Ishikawa (cell line): ENCODE results near the gene C2orf92.

Experiments
- CEBPB ChIP-seq: IDR thresholded peaks from 2 replicates; pipeline ENCODE4 v1.6.1; 2012
- CREB1 ChIP-seq: IDR thresholded peaks from 2 replicates; pipeline ENCODE4 v1.6.1; 2012; ENCODE audit warnings: low read depth
- EGR1 ChIP-seq: IDR thresholded peaks from 2 replicates; pipeline ENCODE4 v1.6.1; 2012
- EP300 ChIP-seq: IDR thresholded peaks from 2 replicates; pipeline ENCODE4 v1.6.1; 2012; ENCODE audit warnings: borderline replicate concordance
- FOXM1 ChIP-seq: IDR thresholded peaks from 2 replicates; pipeline ENCODE4 v1.6.1; 2012; ENCODE audit warnings: low read depth, borderline replicate concordance
- NFIC ChIP-seq: IDR thresholded peaks from 2 replicates; pipeline ENCODE4 v1.6.1; 2012
- RAD21 ChIP-seq: IDR thresholded peaks from 2 replicates; pipeline ENCODE4 v1.6.1; 2012; ENCODE audit warnings: low read depth
- TAF1 ChIP-seq: IDR thresholded peaks from 2 replicates; pipeline ENCODE4 v1.6.1; 2012; ENCODE audit warnings: low read depth, mild to moderate bottlenecking
- TCF12 ChIP-seq: IDR thresholded peaks from 2 replicates; pipeline ENCODE4 v1.6.1; 2012; ENCODE audit warnings: low read depth
- TEAD4 ChIP-seq: IDR thresholded peaks from 2 replicates; pipeline ENCODE4 v1.6.1; 2012
- USF1 ChIP-seq: IDR thresholded peaks from 2 replicates; pipeline ENCODE4 v1.6.1; 2012
- YY1 ChIP-seq: IDR thresholded peaks from 2 replicates; pipeline ENCODE4 v1.6.1; 2012; ENCODE audit warnings: low read depth
- ZBTB7A ChIP-seq: IDR thresholded peaks from 2 replicates; pipeline ENCODE4 v1.6.1; 2012; ENCODE audit warnings: low read depth
- TF ChIP-seq, protein P1 (sequence below): IDR thresholded peaks from 2 replicates; pipeline ENCODE4 v1.6.1; 2012; ENCODE audit warnings: low read depth, mild to moderate bottlenecking
- TF ChIP-seq, protein P2 (sequence below): IDR thresholded peaks from 2 replicates; pipeline ENCODE4 v1.6.1; 2012

Gene C2orf92

DNA sequence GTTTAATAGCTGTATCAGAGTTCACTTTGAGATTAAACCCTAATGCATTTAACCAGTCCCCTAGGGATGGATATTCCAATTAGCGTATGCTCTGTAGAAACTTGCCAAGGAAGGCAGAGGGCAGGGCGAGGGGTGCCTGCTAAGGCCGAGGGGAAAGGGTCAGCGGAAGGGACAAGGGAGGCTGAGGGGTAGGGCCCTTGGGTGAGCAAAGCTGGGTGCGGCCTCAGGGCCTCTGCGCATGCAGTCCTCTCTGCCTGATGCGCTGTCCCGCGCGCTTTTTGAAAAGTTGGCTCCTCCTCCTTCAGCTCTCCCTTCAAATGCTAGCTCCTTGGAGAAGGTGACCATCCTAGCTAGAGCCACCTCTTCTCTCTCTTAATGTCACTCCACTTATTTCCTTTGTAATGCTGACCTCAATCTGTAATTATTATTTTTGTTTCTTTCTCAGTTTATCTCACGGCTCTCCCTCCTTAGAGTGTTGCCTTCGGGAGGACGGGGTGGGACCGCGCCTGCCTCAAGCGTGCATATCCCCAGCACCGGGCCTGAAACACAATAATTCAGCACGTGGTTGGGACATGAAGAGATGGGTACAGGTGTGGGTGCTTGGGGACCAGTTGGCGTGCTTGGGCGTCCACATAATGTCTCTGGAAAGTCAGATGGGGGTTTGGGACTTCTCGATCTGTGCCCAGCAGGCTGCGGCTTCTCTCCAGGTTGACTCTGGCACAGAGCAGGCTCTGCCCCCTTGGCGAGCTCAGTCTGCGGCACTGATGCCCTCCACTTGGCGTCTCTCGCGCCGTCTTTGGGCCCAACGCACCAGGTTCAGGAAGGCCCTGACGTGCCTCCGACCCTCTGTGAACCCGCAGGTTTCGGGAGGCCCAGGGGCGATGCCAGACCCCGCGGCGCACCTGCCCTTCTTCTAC is 53.9 kb downstream of the C2orf92 start:
- TF ChIP-seq ZBTB7A (no peak), EP300 (no peak), FOXM1 (no peak), CEBPB (no peak), NFIC (no peak)

GRCh38 chr2:97724073-97724410 is 54.5 kb downstream of the C2orf92 start:
- TF ChIP-seq, protein P1, sequence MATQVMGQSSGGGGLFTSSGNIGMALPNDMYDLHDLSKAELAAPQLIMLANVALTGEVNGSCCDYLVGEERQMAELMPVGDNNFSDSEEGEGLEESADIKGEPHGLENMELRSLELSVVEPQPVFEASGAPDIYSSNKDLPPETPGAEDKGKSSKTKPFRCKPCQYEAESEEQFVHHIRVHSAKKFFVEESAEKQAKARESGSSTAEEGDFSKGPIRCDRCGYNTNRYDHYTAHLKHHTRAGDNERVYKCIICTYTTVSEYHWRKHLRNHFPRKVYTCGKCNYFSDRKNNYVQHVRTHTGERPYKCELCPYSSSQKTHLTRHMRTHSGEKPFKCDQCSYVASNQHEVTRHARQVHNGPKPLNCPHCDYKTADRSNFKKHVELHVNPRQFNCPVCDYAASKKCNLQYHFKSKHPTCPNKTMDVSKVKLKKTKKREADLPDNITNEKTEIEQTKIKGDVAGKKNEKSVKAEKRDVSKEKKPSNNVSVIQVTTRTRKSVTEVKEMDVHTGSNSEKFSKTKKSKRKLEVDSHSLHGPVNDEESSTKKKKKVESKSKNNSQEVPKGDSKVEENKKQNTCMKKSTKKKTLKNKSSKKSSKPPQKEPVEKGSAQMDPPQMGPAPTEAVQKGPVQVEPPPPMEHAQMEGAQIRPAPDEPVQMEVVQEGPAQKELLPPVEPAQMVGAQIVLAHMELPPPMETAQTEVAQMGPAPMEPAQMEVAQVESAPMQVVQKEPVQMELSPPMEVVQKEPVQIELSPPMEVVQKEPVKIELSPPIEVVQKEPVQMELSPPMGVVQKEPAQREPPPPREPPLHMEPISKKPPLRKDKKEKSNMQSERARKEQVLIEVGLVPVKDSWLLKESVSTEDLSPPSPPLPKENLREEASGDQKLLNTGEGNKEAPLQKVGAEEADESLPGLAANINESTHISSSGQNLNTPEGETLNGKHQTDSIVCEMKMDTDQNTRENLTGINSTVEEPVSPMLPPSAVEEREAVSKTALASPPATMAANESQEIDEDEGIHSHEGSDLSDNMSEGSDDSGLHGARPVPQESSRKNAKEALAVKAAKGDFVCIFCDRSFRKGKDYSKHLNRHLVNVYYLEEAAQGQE, result no peak
- TF ChIP-seq FOXM1, result no peak
- TF ChIP-seq TCF12, result no peak
- no peak for TF ChIP-seq TAF1
- TF ChIP-seq TEAD4, result no peak
- TF ChIP-seq USF1, result no peak
- TF ChIP-seq, protein P2, sequence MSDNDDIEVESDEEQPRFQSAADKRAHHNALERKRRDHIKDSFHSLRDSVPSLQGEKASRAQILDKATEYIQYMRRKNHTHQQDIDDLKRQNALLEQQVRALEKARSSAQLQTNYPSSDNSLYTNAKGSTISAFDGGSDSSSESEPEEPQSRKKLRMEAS, result no peak

DNA sequence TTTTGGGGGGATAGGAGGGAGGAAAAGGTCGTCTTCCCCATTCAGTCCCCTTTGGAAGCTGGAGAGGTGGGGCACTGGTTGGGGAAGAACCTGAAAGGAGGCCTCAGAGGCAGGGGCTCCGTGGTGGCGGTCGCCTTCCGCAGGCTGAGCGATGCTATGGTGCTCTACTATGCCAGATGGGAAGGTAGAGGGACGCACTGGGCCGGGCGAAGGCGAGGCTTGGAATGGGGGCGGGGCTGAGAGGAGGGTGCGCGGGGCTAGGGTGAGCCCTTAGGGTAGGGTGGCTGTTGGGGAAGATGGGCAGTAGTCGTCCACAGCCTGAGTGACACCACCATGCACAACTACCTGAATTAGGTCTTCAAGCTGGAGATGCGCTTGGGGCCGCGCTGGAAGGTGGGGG is 55.0 kb downstream of the C2orf92 start:
- no peak for TF ChIP-seq CEBPB
- TF ChIP-seq CREB1, result no peak
- TF ChIP-seq TCF12, result no peak
- no peak for TF ChIP-seq USF1
- TF ChIP-seq TAF1, result no peak
- no peak for TF ChIP-seq EP300
- no peak for TF ChIP-seq NFIC
- TF ChIP-seq ZBTB7A, result no peak
- no peak for TF ChIP-seq EGR1
- no peak for TF ChIP-seq RAD21
- TF ChIP-seq, protein P1, result no peak

- TF ChIP-seq RAD21 (no peak), EP300 (no peak), YY1 (no peak), CEBPB (no peak), NFIC (no peak), FOXM1 (no peak), EGR1 (no peak), TCF12 (no peak), ZBTB7A (no peak), CREB1 (no peak)
- TF ChIP-seq, protein P2, result no peak
- TF ChIP-seq, protein P1, result no peak
Observed at GRCh38 chr2:97724946-97725688, 55.6 kb downstream of the C2orf92 start.
